ENCODE data around the gene NKX3-2. TPM values are rescaled to one million over a fixed set of nuclear protein-coding genes. Genes with fewer than 3 reads are reported as not detected.
A peak's percentile ranks its signal among the peaks of the same experiment; 100 is the strongest.
"Not testable (repeated sequence)": the region's sequence is repeated elsewhere in the genome, so short reads cannot be mapped to it uniquely, and the experiment has no call there.

Gene NKX3-2
- 0.14 TPM for polyA plus RNA-seq (ENCODE audit: insufficient read length)

DNA sequence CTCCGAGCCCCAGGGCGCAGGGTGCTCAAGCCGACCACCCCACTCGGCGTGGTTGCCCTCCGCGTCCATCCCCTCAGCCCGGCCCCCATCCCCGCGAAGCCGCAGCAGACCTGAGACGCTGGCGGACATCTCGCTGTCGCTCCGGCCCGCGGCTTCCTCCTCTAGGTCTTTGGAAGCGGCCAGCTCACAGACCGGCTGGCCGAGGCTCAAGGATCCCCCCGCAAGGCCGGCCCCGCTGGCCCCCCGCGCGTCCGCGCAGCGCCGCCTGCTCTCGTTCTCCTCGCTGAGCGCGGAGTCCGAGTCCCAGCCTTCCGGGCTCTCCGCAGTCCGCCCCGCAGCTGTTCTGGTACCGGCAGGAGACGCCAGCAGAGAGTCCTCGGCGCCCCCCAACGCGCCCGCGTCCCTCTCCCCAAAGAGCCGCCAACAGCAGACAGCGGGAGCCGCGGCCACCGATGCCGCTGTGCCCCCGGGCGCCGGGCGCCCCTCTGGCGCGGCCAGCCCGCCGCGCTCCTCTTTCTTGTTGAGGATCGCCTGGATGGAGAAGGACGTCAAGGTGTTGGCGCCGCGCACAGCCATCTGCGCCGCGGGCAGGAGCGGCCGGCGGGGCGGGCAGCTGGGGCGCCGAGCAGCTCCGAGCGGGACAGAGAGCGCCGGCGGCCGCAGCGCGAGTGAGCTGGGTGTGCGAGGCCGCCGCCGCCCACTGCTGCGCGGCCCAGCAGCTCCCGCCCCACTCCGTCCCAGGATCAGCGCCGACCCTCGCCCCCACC is at the start of gene NKX3-2:
Gene NKX3-2, minus strand, starts transcription at position 670 of the 767 bp plus-strand sequence. Its CDS starts 94 bp downstream, at position 576.
- no peak for DNase-seq (ENCODE audit: low read depth)

DNA sequence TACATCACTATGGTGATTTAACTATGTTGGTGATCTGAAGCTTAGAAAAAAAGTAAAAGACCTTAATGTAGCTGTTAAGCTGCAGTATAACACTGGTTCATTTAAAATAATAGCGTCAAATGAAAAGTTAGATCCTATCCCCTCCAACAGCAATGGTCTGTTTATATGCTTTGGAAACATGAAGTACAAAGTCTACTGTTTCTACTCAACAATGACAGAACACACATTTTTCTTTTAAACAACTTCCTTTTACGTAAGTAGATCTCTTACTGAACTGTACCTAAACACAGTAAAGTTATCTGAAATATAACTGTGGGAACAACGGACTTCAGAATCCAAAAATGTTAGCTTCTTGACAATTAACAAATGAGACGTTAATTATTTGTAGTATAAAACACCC is 47.9 kb upstream of the NKX3-2 start:
- no peak for DNase-seq (ENCODE audit: low read depth)

- DNase-seq (ENCODE audit: low read depth), result no peak
Measured at GRCh38 chr4:13590766-13591165, 46.5 kb upstream of the NKX3-2 start.

- DNase-seq (ENCODE audit: low read depth), result no peak
Measured at GRCh38 chr4:13588954-13589353, 44.6 kb upstream of the NKX3-2 start.

GRCh38 chr4:13584481-13584880 is 40.2 kb upstream of the NKX3-2 start:
- DNase-seq (ENCODE audit: low read depth), result no peak

- DNase-seq (ENCODE audit: low read depth), result no peak
Measured at GRCh38 chr4:13580036-13580435, 35.7 kb upstream of the NKX3-2 start.

DNA sequence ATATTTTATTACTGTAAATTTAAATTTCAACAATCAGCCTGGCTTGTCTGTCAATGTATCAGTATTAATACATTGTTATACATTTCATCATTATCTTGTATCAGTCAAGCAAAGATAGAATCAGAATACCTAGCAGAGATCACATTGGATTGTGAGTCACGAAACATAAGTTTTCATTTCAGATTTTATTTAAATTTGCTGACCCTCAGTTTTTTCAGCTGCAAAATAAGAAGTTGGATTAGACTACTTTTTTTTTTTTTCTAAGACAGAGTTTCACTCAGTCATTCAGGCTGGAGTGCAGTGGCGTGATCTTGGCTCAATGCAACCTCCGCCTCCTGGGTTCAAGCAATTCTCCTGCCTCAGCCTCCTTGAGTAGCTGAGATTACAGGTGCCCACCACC is 33.4 kb upstream of the NKX3-2 start:
- no peak for DNase-seq (ENCODE audit: low read depth)

DNA sequence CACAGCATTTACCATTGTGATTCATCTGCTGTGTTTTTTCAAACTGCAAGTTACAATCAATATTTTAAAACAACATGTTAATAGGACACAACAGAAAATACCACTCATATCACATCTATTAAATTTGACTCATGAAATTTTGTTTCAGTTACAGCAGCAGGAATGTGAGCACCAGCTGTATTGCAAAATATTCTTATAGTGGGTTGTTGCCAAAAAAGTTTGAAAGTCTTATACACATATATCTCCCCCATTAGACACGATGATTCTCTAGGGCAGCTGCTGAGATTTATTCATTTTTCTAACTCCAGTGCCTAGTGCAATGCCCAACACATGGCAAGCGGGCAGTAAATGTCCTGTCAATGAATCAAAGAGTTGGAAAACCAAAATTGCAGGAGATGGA is 26.6 kb upstream of the NKX3-2 start:
- DNase-seq (ENCODE audit: low read depth), result no peak

DNA sequence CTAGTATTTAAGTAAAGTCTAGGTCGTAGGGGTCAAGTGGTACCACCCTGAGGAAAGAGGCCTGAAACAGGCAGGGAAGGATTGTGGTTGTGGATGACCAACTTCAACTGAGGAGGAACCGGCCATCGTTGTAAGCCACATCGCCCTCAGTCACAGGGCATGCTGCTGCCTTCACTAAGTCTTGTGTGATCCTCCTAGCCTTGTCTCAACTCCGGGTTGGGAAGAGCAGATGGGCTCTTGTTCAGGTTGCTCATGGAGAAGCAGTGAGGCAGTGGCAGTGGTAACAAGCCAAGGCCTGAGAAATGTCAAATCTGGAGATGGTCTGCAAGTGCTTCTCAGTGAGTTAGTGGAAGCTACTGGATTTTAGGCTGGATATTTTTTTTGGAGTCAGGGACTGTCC is 22.8 kb upstream of the NKX3-2 start:
- DNase-seq (ENCODE audit: low read depth), result no peak

- DNase-seq (ENCODE audit: low read depth), result no peak
Measured at GRCh38 chr4:13562876-13563275, 18.6 kb upstream of the NKX3-2 start.

DNA sequence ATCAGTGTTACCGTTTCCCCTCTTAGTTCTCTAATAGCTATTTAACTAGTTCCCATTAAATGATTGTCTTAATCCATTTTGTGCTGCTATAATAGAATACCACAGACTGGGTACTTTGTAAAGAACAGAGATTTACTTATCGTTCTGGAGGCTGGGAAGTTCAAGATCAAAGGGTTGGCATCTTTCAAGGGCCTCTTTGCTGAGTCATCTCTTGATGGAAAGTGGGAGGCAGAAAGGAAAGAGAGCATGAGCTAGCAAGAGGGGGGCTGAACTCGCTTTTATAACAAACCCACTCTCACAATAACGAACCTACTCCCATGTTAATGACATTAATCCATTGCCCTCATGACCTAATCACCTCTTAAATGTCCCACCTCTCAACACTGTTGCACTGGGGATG is 17.4 kb upstream of the NKX3-2 start:
- DNase-seq (ENCODE audit: low read depth), result no peak

- DNase-seq (ENCODE audit: low read depth), result not testable (repeated sequence)
Measured at GRCh38 chr4:13560111-13560510, 15.8 kb upstream of the NKX3-2 start.

DNA sequence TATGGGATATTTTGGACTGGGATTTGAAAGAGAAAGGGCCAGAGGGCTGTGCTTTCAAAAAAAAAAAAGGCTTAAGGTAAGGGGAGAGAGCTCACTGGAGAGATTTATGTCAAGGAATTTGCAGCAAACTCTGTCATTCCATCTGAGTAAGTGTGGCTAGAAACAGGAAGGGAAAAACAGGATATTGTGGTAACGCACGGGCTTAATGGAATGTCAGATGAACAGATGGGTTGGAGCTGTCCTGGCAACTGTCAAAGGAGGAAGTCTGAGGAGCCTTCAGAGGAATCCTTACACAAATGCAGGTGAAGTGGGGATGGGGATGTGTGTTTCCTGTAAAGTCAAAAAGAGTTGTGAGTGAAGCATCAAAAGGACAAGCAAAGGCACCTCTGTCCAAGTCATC is 15.1 kb upstream of the NKX3-2 start:
- DNase-seq (ENCODE audit: low read depth), result no peak

- no peak for DNase-seq (ENCODE audit: low read depth)
Measured at GRCh38 chr4:13558881-13559280, 14.6 kb upstream of the NKX3-2 start.

GRCh38 chr4:13555325-13555724 is 11.0 kb upstream of the NKX3-2 start:
- DNase-seq (ENCODE audit: low read depth), result no peak

DNA sequence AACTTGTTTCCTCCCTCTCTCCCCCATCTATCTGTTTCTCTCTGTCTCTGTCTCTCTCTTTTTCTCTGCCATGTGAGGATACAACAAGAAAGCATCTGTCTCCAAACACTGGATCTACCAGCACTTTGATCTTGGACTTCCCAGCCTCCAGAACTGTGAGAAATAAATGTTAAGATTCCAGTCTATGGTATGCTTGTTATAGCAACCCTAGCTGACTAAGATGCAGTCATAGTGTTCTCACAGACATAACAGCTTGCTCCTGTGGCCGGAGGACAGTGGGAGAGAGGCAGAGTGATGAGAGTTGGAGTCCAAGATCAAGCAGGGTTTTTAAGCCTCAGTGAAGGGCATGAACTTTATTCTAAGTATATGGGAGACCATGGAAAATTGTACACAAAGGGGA is 8.8 kb upstream of the NKX3-2 start:
- DNase-seq (ENCODE audit: low read depth), result no peak

DNA sequence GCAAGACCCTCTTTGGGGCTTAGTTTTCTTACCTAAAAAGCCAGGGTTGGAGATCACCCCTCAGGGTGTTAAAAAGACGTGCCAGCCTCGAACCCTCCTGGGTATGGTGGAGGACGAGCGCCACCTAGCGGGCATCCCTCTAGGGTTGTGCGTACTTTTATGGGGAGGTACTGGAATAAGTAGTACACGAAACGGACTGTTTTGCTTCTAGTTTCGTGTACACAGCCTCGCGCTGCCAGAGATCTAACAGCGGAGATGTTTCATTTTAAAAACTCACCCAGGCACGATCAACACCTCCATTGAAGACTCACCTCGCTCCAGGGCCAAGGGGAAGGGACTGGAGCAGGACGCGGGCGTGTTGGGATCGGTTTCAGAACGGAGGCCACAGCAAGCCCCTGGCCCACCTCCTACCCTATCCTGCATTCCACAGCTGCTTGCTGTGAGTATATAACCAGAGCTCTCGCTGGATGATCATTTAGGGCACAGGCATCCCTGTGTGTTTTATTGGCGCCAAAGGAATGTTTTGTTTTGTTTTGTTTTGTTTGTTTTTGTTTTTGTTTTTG is 4.8 kb upstream of the NKX3-2 start:
- DNase-seq (ENCODE audit: low read depth), result peak; percentile 32

DNA sequence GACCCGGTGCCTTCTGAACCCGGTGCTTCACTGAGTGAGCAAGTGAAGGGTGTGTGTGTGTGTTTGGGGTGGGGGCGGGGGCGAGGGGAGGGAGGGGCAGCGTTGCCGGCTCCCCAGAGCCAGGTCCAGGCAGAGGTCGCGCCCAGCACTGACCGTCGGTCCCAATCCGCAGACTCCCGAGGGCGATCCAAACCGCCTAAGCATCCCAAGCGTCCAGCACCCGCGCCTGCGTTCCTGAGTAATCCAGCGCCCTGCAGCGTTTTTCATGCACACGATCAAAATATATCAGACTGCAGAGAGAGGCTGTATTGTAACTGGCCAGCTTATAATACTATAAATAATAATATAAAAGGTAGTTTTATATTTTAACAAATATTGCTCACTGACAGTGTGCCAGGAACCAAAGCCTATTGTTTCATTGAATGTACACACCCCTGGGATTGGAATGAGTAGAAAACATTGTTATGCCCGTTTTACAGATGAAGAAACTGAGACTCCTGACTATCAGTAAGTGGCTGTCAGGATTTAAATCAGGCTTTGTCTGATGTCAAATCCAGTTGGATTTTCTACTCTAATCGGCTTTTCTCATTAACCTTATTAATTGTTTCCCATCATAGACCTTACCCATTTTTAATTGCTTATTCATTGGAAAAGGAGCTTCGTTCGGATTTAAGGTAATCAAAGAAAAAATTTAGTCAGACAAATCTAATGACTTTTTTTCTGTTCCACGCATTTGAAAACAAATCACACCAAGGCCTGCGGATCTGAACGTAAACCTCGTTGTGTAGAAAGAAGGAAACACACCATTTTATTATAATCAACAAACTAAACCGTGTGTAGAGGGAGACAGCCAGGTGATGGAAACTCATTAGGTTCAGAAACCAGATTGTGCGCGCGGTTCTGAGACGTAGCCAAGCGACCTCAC is 4.0 kb upstream of the NKX3-2 start:
- DNase-seq (ENCODE audit: low read depth), result no peak

- DNase-seq (ENCODE audit: low read depth), result no peak
Measured at GRCh38 chr4:13547485-13548041, 3.3 kb upstream of the NKX3-2 start.

- no peak for DNase-seq (ENCODE audit: low read depth)
Measured at GRCh38 chr4:13546941-13547484, 2.7 kb upstream of the NKX3-2 start.

DNA sequence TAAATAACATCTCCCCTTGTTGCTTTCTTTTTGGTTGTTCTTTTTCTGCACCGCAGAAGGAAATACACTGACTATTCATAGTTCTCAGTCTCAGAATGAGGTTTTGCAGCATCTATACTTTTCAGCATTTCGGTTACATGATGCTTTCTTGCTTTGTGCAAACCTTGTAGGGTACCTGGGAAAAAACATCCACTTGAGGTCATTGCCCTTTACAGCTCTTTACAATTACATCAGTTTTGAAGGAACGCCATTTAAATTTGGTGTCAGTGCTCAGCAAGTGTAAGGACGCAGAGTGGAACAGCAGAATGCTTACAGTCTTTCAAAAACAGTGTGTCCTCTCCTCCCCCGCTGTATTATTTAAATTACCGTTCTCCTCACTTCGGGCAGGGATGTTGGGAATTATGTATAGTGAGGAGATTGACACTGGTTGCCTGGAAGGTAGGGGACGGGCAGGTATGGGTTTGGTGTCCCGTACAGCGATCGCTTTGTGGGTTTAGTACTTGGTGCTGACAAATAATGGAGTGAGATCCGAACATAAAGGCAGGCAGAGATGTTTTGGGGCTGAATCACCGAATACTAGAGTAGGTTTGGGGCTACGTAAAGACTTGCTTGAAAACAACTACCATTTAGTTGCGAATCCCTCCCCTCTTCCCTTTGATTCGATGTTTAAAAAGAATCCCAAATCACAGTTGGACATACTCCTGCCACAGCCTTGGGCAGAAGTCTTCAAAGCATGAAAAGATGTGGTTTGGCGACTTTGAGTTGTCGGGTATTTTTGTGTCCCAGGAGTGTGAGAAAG is 2.0 kb upstream of the NKX3-2 start:
- DNase-seq (ENCODE audit: low read depth), result no peak

All from forelimb muscle (tissue), 1 donor.